Naive B cell (primary cell): ENCODE results near the gene PPOX. TPM values are rescaled to one million over a fixed set of nuclear protein-coding genes. Genes with fewer than 3 reads are reported as not detected.
A peak's percentile ranks its signal among the peaks of the same experiment; 100 is the strongest.

Experiments used
- ATAC-seq, 2 donors: fragments of 150-1000 bp; cut with Tn5 transposase; 2 replicates each; pipeline ENCODE4 v1.10.0; 2021; ENCODE audit warnings: low read depth in 2 of 2, mild to moderate bottlenecking in 2 of 2, moderate library complexity in 2 of 2
- DNase-seq: peaks from one replicate; pipeline ENCODE4 v3.0.0; 2022
- H3K27ac Mint-ChIP-seq, 6 donors: one replicate each; pipeline ENCODE4 v1.8.0; 2020 to 2022; ENCODE audit warnings: mild to moderate bottlenecking in 6 of 6, mixed read lengths in 6 of 6, moderate library complexity in 5 of 6, inconsistent platforms in 2 of 6
- H3K27me3 Mint-ChIP-seq, 3 donors: one replicate each; pipeline ENCODE4 v1.8.0; 2021 to 2022; ENCODE audit warnings: mixed read lengths in 3 of 3, mild to moderate bottlenecking in 1 of 3
- H3K36me3 Mint-ChIP-seq, 2 donors: one replicate each; pipeline ENCODE4 v1.8.0; 2020 to 2022; ENCODE audit warnings: mixed read lengths in 2 of 2, inconsistent platforms in 1 of 2, mild to moderate bottlenecking in 1 of 2
- H3K4me1 Mint-ChIP-seq, 3 donors: one replicate each; pipeline ENCODE4 v1.8.0; 2020 to 2022; ENCODE audit warnings: mixed read lengths in 3 of 3, inconsistent platforms in 1 of 3, mild to moderate bottlenecking in 1 of 3, moderate library complexity in 1 of 3
- H3K4me3 Mint-ChIP-seq, 8 donors: one replicate each; pipeline ENCODE4 v1.8.0; 2020 to 2022; ENCODE audit warnings: mild to moderate bottlenecking in 8 of 8, mixed read lengths in 8 of 8, moderate library complexity in 8 of 8, inconsistent platforms in 2 of 8
- H3K9me3 Mint-ChIP-seq, 7 donors: one replicate each; pipeline ENCODE4 v1.8.0; 2020 to 2022; ENCODE audit warnings: mixed read lengths in 7 of 7, mild to moderate bottlenecking in 5 of 7, inconsistent platforms in 2 of 7, moderate library complexity in 1 of 7
- polyA plus RNA-seq, 6 donors: library from polyadenylated mRNA; unstranded; fragments of 300-500 nt; fragmentation: Illumina TruSeq; gene quantifications; one replicate each; pipeline ENCODE4 v1.2.3, GENCODE V29; 2021; ENCODE audit warnings: low read depth in 6 of 6

Gene PPOX
- polyA plus RNA-seq, 6 donors from 2014 or later = 12.7 to 20.3 (median 14.0) TPM

- DNase-seq = peak; percentile 57
- ATAC-seq = peak; percentile 90 to 94
- H3K9me3 Mint-ChIP-seq = no peaks in the 10 kb centered on the region
- peaks cover 19 to 34% (median 26%) of the 10 kb centered on the region in 3 donors for H3K4me1 Mint-ChIP-seq
- H3K36me3 Mint-ChIP-seq = peaks cover 13 to 26% of the 10 kb centered on the region in 2 donors
- peaks cover 39 to 48% (median 48%) of the 10 kb centered on the region in 3 donors for H3K27me3 Mint-ChIP-seq
- H3K27ac Mint-ChIP-seq = peak overlapping the region in 3 of 6 donors; percentile 9 to 65 (median 62)
- peak overlapping the region in 1 of 8 donors; percentile 42 for H3K4me3 Mint-ChIP-seq
Measured at GRCh38 chr1:161216945-161217712, 50.9 kb downstream of the PPOX start.

- ATAC-seq = no peak
- H3K4me1 Mint-ChIP-seq = peaks cover 19 to 34% (median 26%) of the 10 kb centered on the region in 3 donors
- peak overlapping the region in 1 of 8 donors; percentile 6 for H3K4me3 Mint-ChIP-seq
- no peaks in the 10 kb centered on the region for H3K9me3 Mint-ChIP-seq
- H3K27ac Mint-ChIP-seq = peak overlapping the region in 3 of 6 donors; percentile 9 to 65 (median 62)
- peaks cover 13 to 25% of the 10 kb centered on the region in 2 donors for H3K36me3 Mint-ChIP-seq
- peaks cover 46 to 55% (median 54%) of the 10 kb centered on the region in 3 donors for H3K27me3 Mint-ChIP-seq
- DNase-seq = no peak
Measured at GRCh38 chr1:161217831-161218230, 51.6 kb downstream of the PPOX start.

- Mint-ChIP-seq H3K27ac (no peak overlapping the region), H3K4me3 (peak overlapping the region in 1 of 8 donors; percentile 60), H3K27me3 (peaks cover 53 to 61% (median 55%) of the 10 kb centered on the region in 3 donors), H3K4me1 (peaks cover 19 to 34% (median 28%) of the 10 kb centered on the region in 3 donors), H3K9me3 (no peaks in the 10 kb centered on the region), H3K36me3 (peaks cover 8 to 18% of the 10 kb centered on the region in 2 donors)
- ATAC-seq (no peak), DNase-seq (no peak)
Measured at GRCh38 chr1:161218301-161219077, 52.3 kb downstream of the PPOX start.

- ATAC-seq (no peak), DNase-seq (no peak)
- Mint-ChIP-seq H3K4me3 (no peak overlapping the region), H3K27ac (no peak overlapping the region), H3K9me3 (no peaks in the 10 kb centered on the region), H3K4me1 (peaks cover 19 to 33% (median 32%) of the 10 kb centered on the region in 3 donors), H3K27me3 (peaks cover 53 to 67% (median 60%) of the 10 kb centered on the region in 3 donors), H3K36me3 (peaks cover 0 to 10% of the 10 kb centered on the region in 2 donors)
Measured at GRCh38 chr1:161219078-161219892, 53.1 kb downstream of the PPOX start.

GRCh38 chr1:161220002-161220401 is 53.8 kb downstream of the PPOX start:
- peaks cover 50 to 59% (median 55%) of the 10 kb centered on the region in 3 donors for H3K27me3 Mint-ChIP-seq
- H3K4me3 Mint-ChIP-seq = no peak overlapping the region
- H3K36me3 Mint-ChIP-seq = peaks cover 0 to 3% of the 10 kb centered on the region in 2 donors
- H3K4me1 Mint-ChIP-seq = peaks cover 17 to 30% (median 25%) of the 10 kb centered on the region in 3 donors
- ATAC-seq (no peak), DNase-seq (no peak)
- H3K27ac Mint-ChIP-seq = no peak overlapping the region
- H3K9me3 Mint-ChIP-seq = no peaks in the 10 kb centered on the region

Other genes starting within 250 kb of the PPOX start
- not detected for gene ITLN2, start 211.6 kb upstream of the PPOX start, polyA plus RNA-seq
- 1 to 10 TPM; 5.2 to 9.2 (median 6.7) TPM for gene F11R, start 145.3 kb upstream of the PPOX start, polyA plus RNA-seq
- gene TSTD1, start 127.5 kb upstream of the PPOX start, polyA plus RNA-seq = 100 to 1,000 TPM; 477 to 790 (median 657) TPM
- gene USF1, start 120.4 kb upstream of the PPOX start, polyA plus RNA-seq = 10 to 100 TPM in 3 of 6 donors, 1 to 10 TPM in 3; 4.4 to 23.9 (median 9.7) TPM
- 100 to 1,000 TPM in 1 of 6 donors, 10 to 100 TPM in 5; 42.4 to 154 (median 82.6) TPM for gene ARHGAP30, start 96.5 kb upstream of the PPOX start, polyA plus RNA-seq
- gene NECTIN4, start 76.9 kb upstream of the PPOX start, polyA plus RNA-seq = not detected
- gene KLHDC9, start 68.1 kb upstream of the PPOX start, polyA plus RNA-seq = 1 to 10 TPM in 5 of 6 donors, not detected in 1; 1.3 to 4.4 (median 2.3) TPM
- 10 to 100 TPM; 64.0 to 93.7 (median 88.7) TPM for gene PFDN2, start 48.4 kb upstream of the PPOX start, polyA plus RNA-seq
- 10 to 100 TPM; 21.3 to 30.1 (median 25.6) TPM for gene NIT1, start 48.3 kb upstream of the PPOX start, polyA plus RNA-seq
- 10 to 100 TPM; 36.4 to 55.3 (median 39.2) TPM for gene DEDD, start 33.8 kb upstream of the PPOX start, polyA plus RNA-seq
- gene UFC1, start 12.4 kb upstream of the PPOX start, polyA plus RNA-seq = 100 to 1,000 TPM; 119 to 151 (median 133) TPM
- gene USP21, start 6.9 kb upstream of the PPOX start, polyA plus RNA-seq = 10 to 100 TPM; 13.1 to 33.0 (median 18.5) TPM
- gene B4GALT3, start 11.1 kb downstream of the PPOX start, polyA plus RNA-seq = 10 to 100 TPM; 37.8 to 51.6 (median 45.6) TPM
- gene ADAMTS4, start 32.6 kb downstream of the PPOX start, polyA plus RNA-seq = under 1 TPM in 1 of 6 donors, not detected in 5; 0.03 TPM
- gene NDUFS2, start 35.9 kb downstream of the PPOX start, polyA plus RNA-seq = 10 to 100 TPM; 66.1 to 98.8 (median 87.7) TPM
- gene FCER1G, start 48.9 kb downstream of the PPOX start, polyA plus RNA-seq = 10 to 100 TPM in 4 of 6 donors, 1 to 10 TPM in 2; 4.9 to 28.0 (median 12.4) TPM
- not detected for gene APOA2, start 57.2 kb downstream of the PPOX start, polyA plus RNA-seq
- 1 to 10 TPM; 1.5 to 5.8 (median 4.4) TPM for gene TOMM40L, start 59.6 kb downstream of the PPOX start, polyA plus RNA-seq
- gene NR1I3, start 71.8 kb downstream of the PPOX start, polyA plus RNA-seq = not detected
- gene PCP4L1, start 92.3 kb downstream of the PPOX start, polyA plus RNA-seq = not detected
- not detected for gene MPZ, start 143.5 kb downstream of the PPOX start, polyA plus RNA-seq
- 100 to 1,000 TPM; 186 to 393 (median 238) TPM for gene SDHC, start 148.0 kb downstream of the PPOX start, polyA plus RNA-seq
- not detected for gene CFAP126, start 201.4 kb downstream of the PPOX start, polyA plus RNA-seq